Endodermal cell (in vitro differentiated cells): Measurements from ENCODE around the gene CISD1. TPM values are rescaled to one million over a fixed set of nuclear protein-coding genes. Genes with fewer than 3 reads are reported as not detected.

Experiments
- DNase-seq: peaks from one replicate; pipeline ENCODE4 v3.0.0-alpha.2; 2017
- H3K27ac ChIP-seq: 2 replicates; pipeline ENCODE4 v1.5.1; 2013; ENCODE audit warnings: mild to moderate bottlenecking, low read depth, low read length, moderate library complexity
- H3K27me3 ChIP-seq: 2 replicates; pipeline ENCODE4 v1.6.1; 2013; ENCODE audit warnings: mild to moderate bottlenecking, low read length, moderate library complexity; ENCODE audit not compliant: insufficient read depth, control insufficient read depth, poor library complexity, severe bottlenecking
- H3K36me3 ChIP-seq: 2 replicates; pipeline ENCODE4 v1.7.0; 2013; ENCODE audit warnings: mild to moderate bottlenecking, low read length, moderate library complexity; ENCODE audit not compliant: control insufficient read depth, insufficient read depth
- H3K4me1 ChIP-seq: one replicate; pipeline ENCODE4 v1.7.0; 2013; ENCODE audit warnings: low read length; ENCODE audit not compliant: control insufficient read depth, insufficient read depth
- H3K4me3 ChIP-seq: 2 replicates; pipeline ENCODE4 v1.5.1; 2013; ENCODE audit warnings: mild to moderate bottlenecking, low read length, moderate library complexity
- H3K9ac ChIP-seq: 2 replicates; pipeline ENCODE4 v1.6.1; 2013; ENCODE audit warnings: mild to moderate bottlenecking, low read length, moderate library complexity; ENCODE audit not compliant: poor library complexity, severe bottlenecking; ENCODE audit errors: extremely low read depth
- H3K9me3 ChIP-seq: 2 replicates; pipeline ENCODE4 v1.6.1; 2013; ENCODE audit warnings: mild to moderate bottlenecking, low read length, moderate library complexity; ENCODE audit not compliant: control insufficient read depth
- H3K27ac Mint-ChIP-seq: 2 replicates; pipeline ENCODE4 v1.8.0; 2020; ENCODE audit warnings: mixed read lengths
- H3K27me3 Mint-ChIP-seq: 2 replicates; pipeline ENCODE4 v1.8.0; 2021; ENCODE audit warnings: mild to moderate bottlenecking, mixed read lengths; ENCODE audit not compliant: insufficient read depth
- H3K36me3 Mint-ChIP-seq: 2 replicates; pipeline ENCODE4 v1.8.0; 2020; ENCODE audit warnings: low read depth, mixed read lengths
- H3K4me1 Mint-ChIP-seq: 2 replicates; pipeline ENCODE4 v1.8.0; 2020; ENCODE audit warnings: mixed read lengths
- H3K4me3 Mint-ChIP-seq: 2 replicates; pipeline ENCODE4 v1.8.0; 2020; ENCODE audit warnings: mild to moderate bottlenecking, moderate library complexity, mixed read lengths
- H3K9me3 Mint-ChIP-seq: 2 replicates; pipeline ENCODE4 v1.8.0; 2020; ENCODE audit warnings: mild to moderate bottlenecking, mixed read lengths
- CTCF ChIP-seq: fragments of 200-600 bp; sonication (generic); conservative IDR thresholded peaks from 2 replicates; pipeline ENCODE4 v1.5.0; 2021; ENCODE audit warnings: antibody characterized with exemption, mild to moderate bottlenecking
- WGBS, 2 experiments: methylation state at CpG; one replicate each; pipeline versions ENCODE4 v1.1.5 to v1.1.7; 2013; ENCODE audit warnings: missing lambda C conversion rate in 2 of 2, mixed read lengths in 1 of 2; ENCODE audit not compliant: insufficient coverage in 1 of 2, insufficient read length in 1 of 2; 5-methylcytosine and 5-hydroxymethylcytosine counted together
- total RNA-seq, 2 donors: library from RNA; stranded (reverse); fragmentation: NEBNext Ultra II Directional in 1 of 2; extraction: Animal tissue kit (Norgen Biotek cat#: 25700) in 1 of 2; gene quantifications; 2 replicates in 1 of 2; 3 replicates in 1 of 2; pipeline ENCODE4 v1.2.1, GENCODE V29; 2021

Gene CISD1
- total RNA-seq, 2 donors from 2014 or later = 33.9 to 39.0 TPM

GRCh38 chr10:58307676-58308075, 38.7 kb downstream of the CISD1 start:
- Mint-ChIP-seq H3K4me3 (no peak overlapping the region), H3K27me3 (no peaks in the 10 kb centered on the region), H3K4me1 (peaks cover 2% of the 10 kb centered on the region), H3K9me3 (no peaks in the 10 kb centered on the region), H3K27ac (no peak overlapping the region), H3K36me3 (no peaks in the 10 kb centered on the region)
- Histone ChIP-seq H3K27me3 (no peaks in the 10 kb centered on the region), H3K9me3 (no peaks in the 10 kb centered on the region), H3K36me3 (no peaks in the 10 kb centered on the region), H3K4me3 (no peak overlapping the region), H3K27ac (no peak overlapping the region), H3K4me1 (no peaks in the 10 kb centered on the region), H3K9ac (no peak overlapping the region)
- no peak for DNase-seq
- 93 to 94% methylated on average over 2 to 3 of the region's 3 CpGs for WGBS, 2 experiments
- no peak for TF ChIP-seq CTCF

GRCh38 chr10:58311026-58311425, 42.1 kb downstream of the CISD1 start:
- Mint-ChIP-seq H3K4me1 (peaks cover 2% of the 10 kb centered on the region), H3K36me3 (no peaks in the 10 kb centered on the region), H3K9me3 (no peaks in the 10 kb centered on the region), H3K4me3 (no peak overlapping the region), H3K27me3 (peaks cover 4% of the 10 kb centered on the region), H3K27ac (no peak overlapping the region)
- Histone ChIP-seq H3K27me3 (no peaks in the 10 kb centered on the region), H3K9me3 (no peaks in the 10 kb centered on the region), H3K36me3 (no peaks in the 10 kb centered on the region), H3K4me3 (no peak overlapping the region), H3K4me1 (no peaks in the 10 kb centered on the region), H3K9ac (no peak overlapping the region), H3K27ac (no peak overlapping the region)
- no peak for TF ChIP-seq CTCF
- no peak for DNase-seq

GRCh38 chr10:58316874-58317273, 47.9 kb downstream of the CISD1 start:
- H3K27me3 Mint-ChIP-seq = peaks cover 4% of the 10 kb centered on the region
- H3K4me3 Mint-ChIP-seq = no peak overlapping the region
- Histone ChIP-seq H3K27ac (no peak overlapping the region), H3K4me3 (no peak overlapping the region), H3K4me1 (no peaks in the 10 kb centered on the region), H3K9me3 (no peaks in the 10 kb centered on the region), H3K36me3 (no peaks in the 10 kb centered on the region), H3K27me3 (no peaks in the 10 kb centered on the region), H3K9ac (no peak overlapping the region)
- no peak overlapping the region for H3K27ac Mint-ChIP-seq
- H3K9me3 Mint-ChIP-seq = no peaks in the 10 kb centered on the region
- H3K36me3 Mint-ChIP-seq = no peaks in the 10 kb centered on the region
- no peak for TF ChIP-seq CTCF
- no peak for DNase-seq
- H3K4me1 Mint-ChIP-seq = no peaks in the 10 kb centered on the region
